ENCODE data around the gene HLA-C. TPM values are rescaled to one million over a fixed set of nuclear protein-coding genes. Genes with fewer than 3 reads are reported as not detected.
A peak's percentile ranks its signal among the peaks of the same experiment; 100 is the strongest.

HLA-C gene
- 857 and 893 TPM in 2 replicates for total RNA-seq

DNA sequence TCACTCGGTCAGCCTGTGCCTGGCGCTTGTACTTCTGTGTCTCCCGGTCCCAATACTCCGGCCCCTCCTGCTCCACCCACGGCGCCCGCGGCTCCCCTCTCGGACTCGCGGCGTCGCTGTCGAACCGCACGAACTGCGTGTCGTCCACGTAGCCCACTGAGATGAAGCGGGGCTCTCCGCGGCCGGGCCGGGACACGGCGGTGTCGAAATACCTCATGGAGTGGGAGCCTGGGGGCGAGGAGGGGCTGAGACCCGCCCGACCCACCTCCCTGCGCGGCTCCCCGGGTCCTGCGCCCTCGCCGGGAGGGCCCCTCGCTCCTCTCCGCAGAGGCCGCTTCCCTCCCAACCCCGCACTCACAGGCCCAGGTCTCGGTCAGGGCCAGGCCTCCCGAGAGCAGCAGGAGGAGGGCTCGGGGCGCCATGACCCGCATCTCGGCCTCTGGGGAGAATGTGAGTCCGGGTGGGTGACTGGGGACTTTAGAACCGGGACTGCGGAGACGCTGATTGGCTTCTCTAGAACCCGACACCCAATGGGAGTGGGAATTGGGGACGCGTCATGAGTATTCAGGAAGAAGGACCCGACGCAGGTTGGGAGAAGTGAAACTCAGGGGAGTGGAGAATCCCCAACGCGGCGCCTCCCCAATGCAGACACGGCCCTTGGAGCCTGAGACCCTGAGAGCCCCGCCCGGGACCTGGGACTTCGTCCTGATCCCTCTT is at the start of gene HLA-C:
Gene HLA-C (minus strand): TSS at position 452 of the 717 bp plus-strand sequence. CDS start 21 bp downstream, at position 431.
- peak; percentile 97 for DNase-seq
- Mint-ChIP-seq H3K4me1 (peaks cover 51% of the 10 kb centered on the region), H3K27ac (peak within 1 kb of the TSS; percentile 100), H3K27me3 (peaks cover 9% of the 10 kb centered on the region), H3K36me3 (ENCODE audit: low read depth) (peaks cover 49% of the 10 kb centered on the region), H3K4me3 (peak within 1 kb of the TSS; percentile 98), H3K9me3 (no peaks in the 10 kb centered on the region)
- intact Hi-C loops (cut with micrococcal nuclease): loop anchor here (1.0 to 2.0 kb wide), 4 partner anchors 68 to 113 kb away; partner anchors contain the start of gene TCF19

DNA sequence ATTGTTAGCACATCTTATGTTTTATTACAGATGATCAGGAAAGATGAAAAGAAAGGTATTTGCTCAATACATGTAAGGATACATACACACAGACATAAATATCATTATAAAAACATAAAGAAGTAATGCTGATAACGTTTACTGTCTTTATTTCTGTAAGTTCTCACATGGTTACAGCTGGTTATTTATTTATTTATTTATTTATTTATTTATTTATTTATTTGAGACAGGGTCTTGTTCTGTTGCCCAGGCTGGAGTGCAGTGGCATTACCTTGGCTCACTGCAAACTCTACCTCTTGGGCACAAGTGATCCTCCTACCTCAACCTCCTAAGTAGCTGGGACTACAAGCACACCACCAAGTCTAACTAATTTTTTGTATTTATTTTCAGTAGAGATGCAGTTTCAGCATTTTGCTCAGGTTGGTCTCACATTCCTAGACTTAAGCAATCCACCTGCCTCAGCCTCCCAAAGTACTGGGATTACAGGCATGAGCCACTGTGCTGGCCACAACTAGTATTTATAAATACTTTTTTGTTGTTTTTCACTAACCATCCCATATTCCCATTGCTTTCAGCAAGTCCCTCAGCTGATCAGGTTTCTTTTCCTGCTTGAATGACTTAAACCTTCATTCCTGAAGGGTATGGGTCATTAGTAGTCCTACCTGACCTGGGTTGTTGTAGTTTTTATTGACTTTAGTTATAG is 49.3 kb upstream of the HLA-C start:
- Mint-ChIP-seq H3K9me3 (peaks cover 11% of the 10 kb centered on the region), H3K4me1 (no peaks in the 10 kb centered on the region), H3K36me3 (ENCODE audit: low read depth) (no peaks in the 10 kb centered on the region), H3K4me3 (no peak overlapping the region), H3K27me3 (peaks cover 66% of the 10 kb centered on the region), H3K27ac (no peak overlapping the region)
- intact Hi-C loops (cut with micrococcal nuclease): no loop called here
- no peak for DNase-seq

DNA sequence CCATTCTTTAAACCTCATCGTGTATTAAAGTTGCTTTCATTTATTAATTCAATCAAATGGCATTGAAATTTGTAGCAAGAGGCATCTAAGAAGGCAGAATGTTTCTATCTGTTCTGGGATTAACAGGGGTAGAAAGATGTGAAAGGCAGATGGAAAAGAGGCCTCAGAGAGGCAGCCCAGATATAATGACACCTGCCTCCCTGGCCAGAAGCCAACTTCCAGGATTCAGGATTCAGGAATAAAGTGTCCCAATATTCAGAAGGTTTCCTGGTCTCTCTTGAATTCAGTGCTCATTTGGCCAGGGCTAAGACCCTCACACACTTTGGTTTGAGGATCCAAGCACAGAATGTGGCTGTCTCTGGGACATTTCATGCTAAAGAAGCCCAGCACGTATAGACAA is 45.1 kb upstream of the HLA-C start:
- no peak overlapping the region for H3K4me3 Mint-ChIP-seq
- no peaks in the 10 kb centered on the region for H3K36me3 Mint-ChIP-seq (ENCODE audit: low read depth)
- H3K4me1 Mint-ChIP-seq: no peaks in the 10 kb centered on the region
- DNase-seq: no peak
- intact Hi-C loops (cut with micrococcal nuclease): no loop called here
- H3K27me3 Mint-ChIP-seq: peaks cover 60% of the 10 kb centered on the region
- no peak overlapping the region for H3K27ac Mint-ChIP-seq
- no peaks in the 10 kb centered on the region for H3K9me3 Mint-ChIP-seq

DNA sequence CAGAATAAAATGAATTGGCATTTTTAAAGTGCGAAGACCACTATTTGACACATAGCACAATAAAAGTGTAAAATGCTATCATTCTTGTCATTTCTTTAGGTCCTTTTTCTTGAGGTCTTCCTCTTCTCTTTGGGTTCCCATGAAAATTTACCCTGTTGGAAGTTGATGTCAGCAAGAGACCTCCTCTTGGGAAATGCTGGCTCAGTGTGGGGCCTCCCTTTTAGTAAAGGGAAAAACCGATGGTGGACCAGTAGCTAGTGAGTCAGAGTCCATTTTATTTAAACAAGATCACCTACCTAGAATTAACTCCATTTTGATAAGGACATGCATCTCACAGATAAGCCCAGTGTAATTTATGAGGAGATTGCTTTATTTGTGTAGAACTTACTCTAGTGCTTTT is 37.7 kb upstream of the HLA-C start:
- peak overlapping the region; percentile 42 for H3K4me3 Mint-ChIP-seq
- intact Hi-C loops (cut with micrococcal nuclease): no loop called here

DNA sequence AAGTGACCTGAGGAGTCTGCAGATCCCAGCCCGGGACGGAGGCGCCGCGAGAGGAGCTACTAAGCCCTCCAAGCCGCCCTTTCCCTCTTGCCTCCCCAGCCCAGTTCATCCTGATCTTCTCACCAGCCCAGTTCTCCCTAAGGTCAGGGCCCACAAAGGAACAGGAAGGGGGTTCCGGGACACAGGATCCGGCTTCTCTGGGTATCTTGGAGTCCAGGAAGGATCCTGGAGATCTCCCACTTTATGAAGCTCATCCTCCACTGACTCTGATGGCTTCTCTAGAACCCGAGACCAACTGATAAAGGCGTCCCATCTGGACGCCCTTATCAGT is 36.9 kb upstream of the HLA-C start:
- H3K9me3 Mint-ChIP-seq: no peaks in the 10 kb centered on the region
- DNase-seq: no peak
- intact Hi-C loops (cut with micrococcal nuclease): no loop called here
- H3K27ac Mint-ChIP-seq: no peak overlapping the region
- H3K27me3 Mint-ChIP-seq: peaks cover 41% of the 10 kb centered on the region
- H3K36me3 Mint-ChIP-seq (ENCODE audit: low read depth): no peaks in the 10 kb centered on the region
- H3K4me3 Mint-ChIP-seq: peak overlapping the region; percentile 81
- peaks cover 5% of the 10 kb centered on the region for H3K4me1 Mint-ChIP-seq

More for the DNA sequence above, 37.7 kb upstream of the HLA-C start:
- no peaks in the 10 kb centered on the region for H3K36me3 Mint-ChIP-seq (ENCODE audit: low read depth)
- H3K27me3 Mint-ChIP-seq: peaks cover 46% of the 10 kb centered on the region
- no peak overlapping the region for H3K27ac Mint-ChIP-seq
- DNase-seq: no peak
- H3K9me3 Mint-ChIP-seq: no peaks in the 10 kb centered on the region
- peaks cover 5% of the 10 kb centered on the region for H3K4me1 Mint-ChIP-seq

DNA sequence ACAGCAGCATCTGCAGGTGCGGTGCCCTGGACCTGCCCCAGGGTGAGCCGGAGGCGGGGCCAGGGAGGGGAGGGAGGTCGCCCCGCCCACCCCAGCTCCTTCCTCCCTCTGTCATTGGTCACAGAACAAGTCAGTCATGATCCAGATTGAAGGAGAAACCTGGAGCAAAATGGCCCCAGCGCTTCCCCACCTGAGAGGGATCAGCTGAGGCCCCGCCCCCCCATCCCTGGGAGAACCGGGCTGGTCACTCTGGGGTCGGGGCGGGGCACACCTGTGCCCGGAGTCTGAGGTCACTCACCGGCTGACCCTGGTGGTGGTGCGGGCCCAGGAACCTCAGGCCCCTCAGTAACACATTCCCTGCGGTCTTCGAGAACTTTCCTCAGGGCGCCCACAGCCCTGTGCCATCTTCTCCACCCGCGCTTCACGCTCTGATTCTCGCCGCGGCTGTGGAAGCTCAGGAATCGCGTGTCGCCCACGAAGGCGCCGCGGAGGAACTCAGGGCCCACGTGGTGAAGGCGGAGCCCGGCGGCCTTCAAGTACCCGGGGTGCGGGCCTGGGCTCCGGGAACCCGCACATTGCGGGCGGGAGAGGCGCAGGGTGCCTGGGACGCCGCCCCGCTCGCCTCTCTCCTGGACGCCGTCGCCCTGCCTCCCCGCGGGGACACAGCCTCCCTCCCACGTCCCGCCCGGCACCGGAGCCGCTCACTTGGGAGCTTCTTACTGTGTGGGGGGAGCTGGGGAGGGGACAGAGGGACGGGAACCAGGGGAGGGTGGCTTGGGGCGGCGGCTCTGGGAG is 36.4 kb upstream of the HLA-C start:
- Mint-ChIP-seq H3K4me1 (peaks cover 5% of the 10 kb centered on the region), H3K27ac (no peak overlapping the region), H3K36me3 (ENCODE audit: low read depth) (no peaks in the 10 kb centered on the region), H3K9me3 (no peaks in the 10 kb centered on the region), H3K4me3 (peak overlapping the region; percentile 81), H3K27me3 (peaks cover 43% of the 10 kb centered on the region)
- intact Hi-C loops (cut with micrococcal nuclease): no loop called here
- peak; percentile 77 for DNase-seq

DNA sequence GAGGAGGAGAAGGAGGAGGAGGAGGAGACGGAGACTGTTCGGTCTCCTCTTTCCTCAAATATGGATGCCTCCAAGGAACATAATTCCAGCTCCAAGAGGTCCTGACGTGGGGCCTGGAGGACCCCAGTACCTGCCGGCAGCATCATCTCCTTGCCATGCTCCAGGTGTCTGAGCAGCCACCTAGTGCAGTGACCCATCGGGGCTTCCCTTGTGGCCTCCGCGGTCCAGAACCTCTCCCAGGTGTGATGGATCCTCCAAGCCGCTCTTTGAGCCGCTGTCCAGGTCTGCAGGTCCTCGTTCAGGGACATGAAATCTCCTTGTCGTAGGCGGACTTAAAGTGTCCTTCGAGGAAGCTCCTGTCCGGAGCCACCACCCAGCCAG is 35.8 kb upstream of the HLA-C start:
- Mint-ChIP-seq H3K27me3 (peaks cover 42% of the 10 kb centered on the region), H3K27ac (no peak overlapping the region)
- intact Hi-C loops (cut with micrococcal nuclease): no loop called here

DNA sequence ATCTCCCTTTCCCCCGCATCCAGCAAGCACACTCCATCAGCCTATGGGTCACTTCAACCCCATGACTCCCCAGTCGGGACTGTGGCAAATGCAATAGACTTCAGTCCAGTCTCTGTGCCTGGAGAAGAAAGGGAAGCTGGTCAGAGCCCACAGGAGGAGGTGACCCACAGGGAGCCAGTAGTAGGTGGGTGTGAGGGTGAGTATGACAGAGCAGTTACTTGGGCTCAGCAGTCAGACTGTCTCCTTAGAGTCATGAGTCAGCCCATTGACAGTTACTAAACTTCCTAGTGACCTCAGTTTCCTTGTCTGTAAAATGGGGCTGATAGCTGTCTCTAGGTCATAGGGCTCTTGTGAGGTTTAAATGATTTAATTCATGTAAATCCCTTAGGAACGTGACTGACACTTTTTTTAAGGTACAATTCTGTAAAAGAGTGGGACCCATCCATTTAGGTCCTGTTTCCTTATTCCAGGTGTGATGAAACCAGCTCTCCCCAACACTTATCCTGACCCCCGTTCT is 33.9 kb upstream of the HLA-C start:
- H3K27me3 Mint-ChIP-seq: peaks cover 44% of the 10 kb centered on the region
- no peaks in the 10 kb centered on the region for H3K9me3 Mint-ChIP-seq
- H3K4me1 Mint-ChIP-seq: peaks cover 5% of the 10 kb centered on the region
- H3K27ac Mint-ChIP-seq: no peak overlapping the region
- no peaks in the 10 kb centered on the region for H3K36me3 Mint-ChIP-seq (ENCODE audit: low read depth)
- intact Hi-C loops (cut with micrococcal nuclease): no loop called here
- no peak for DNase-seq
- H3K4me3 Mint-ChIP-seq: no peak overlapping the region

More for the DNA sequence above, 35.8 kb upstream of the HLA-C start:
- no peak for DNase-seq
- Mint-ChIP-seq H3K9me3 (no peaks in the 10 kb centered on the region), H3K4me1 (peaks cover 5% of the 10 kb centered on the region), H3K4me3 (no peak overlapping the region), H3K36me3 (ENCODE audit: low read depth) (no peaks in the 10 kb centered on the region)

DNA sequence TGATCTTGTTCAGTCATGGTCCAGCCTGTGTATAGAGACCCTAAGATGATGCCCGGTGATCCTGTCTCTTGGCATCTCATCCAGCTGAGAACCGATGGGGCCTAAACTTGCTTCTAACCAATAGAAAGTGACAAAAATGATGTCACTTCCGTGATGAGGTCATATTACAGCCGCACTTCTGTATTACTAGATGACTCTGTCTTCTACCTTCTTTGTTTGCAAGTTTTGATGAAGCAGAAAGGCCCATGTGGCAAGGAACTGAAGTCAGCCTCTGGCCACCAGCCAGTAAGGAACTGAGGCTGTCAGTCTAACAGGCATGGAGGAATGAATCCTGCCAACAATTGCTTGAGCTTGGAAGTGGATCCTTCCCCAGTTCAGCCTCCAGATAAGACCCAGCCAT is 32.8 kb upstream of the HLA-C start:
- peaks cover 41% of the 10 kb centered on the region for H3K27me3 Mint-ChIP-seq
- no peak overlapping the region for H3K27ac Mint-ChIP-seq
- peaks cover 5% of the 10 kb centered on the region for H3K4me1 Mint-ChIP-seq
- intact Hi-C loops (cut with micrococcal nuclease): no loop called here
- no peak for DNase-seq
- no peaks in the 10 kb centered on the region for H3K36me3 Mint-ChIP-seq (ENCODE audit: low read depth)
- H3K9me3 Mint-ChIP-seq: no peaks in the 10 kb centered on the region
- H3K4me3 Mint-ChIP-seq: no peak overlapping the region

DNA sequence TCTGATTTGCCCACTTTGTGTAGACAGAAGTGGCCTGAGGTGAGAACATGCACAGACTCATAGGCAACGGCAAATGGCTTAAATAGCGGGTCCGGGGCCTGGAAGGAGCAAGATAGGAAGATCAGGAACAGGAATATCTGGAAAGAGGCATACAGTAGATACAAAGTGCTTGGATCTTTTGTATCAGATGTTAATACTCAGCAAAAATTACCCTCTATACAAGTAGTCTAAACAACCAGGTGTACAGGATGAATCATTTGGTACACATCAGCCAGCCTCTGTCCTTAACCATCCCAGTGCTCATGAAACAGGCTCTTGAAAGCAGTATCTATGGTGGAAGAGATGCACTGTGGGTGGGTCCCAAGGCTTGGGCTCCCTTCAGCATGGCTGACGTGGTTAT is 28.9 kb upstream of the HLA-C start:
- Mint-ChIP-seq H3K27me3 (peaks cover 51% of the 10 kb centered on the region), H3K4me1 (peaks cover 3% of the 10 kb centered on the region), H3K4me3 (no peak overlapping the region), H3K9me3 (peaks cover 6% of the 10 kb centered on the region), H3K27ac (no peak overlapping the region), H3K36me3 (ENCODE audit: low read depth) (no peaks in the 10 kb centered on the region)
- intact Hi-C loops (cut with micrococcal nuclease): no loop called here
- no peak for DNase-seq

DNA sequence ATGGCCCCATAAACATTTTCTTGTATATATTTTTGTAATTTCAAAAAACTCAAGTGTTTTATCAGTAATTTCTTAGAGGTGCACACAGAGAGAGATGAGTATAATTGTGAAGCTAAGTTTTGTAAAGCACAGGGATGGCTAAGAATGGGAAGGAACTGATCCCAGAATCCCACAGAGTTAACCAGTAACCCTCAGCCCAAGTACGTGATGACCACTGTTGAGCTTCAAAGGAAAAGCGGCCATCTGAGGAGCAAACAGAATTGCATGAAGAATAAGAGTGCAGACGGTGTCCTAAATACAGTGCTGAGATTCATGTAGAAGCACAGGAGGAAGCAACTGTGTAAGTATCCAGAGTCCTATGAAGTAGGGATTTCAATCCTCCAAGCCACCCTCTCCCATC is 28.1 kb upstream of the HLA-C start:
- peaks cover 6% of the 10 kb centered on the region for H3K9me3 Mint-ChIP-seq
- no peaks in the 10 kb centered on the region for H3K4me1 Mint-ChIP-seq

DNA sequence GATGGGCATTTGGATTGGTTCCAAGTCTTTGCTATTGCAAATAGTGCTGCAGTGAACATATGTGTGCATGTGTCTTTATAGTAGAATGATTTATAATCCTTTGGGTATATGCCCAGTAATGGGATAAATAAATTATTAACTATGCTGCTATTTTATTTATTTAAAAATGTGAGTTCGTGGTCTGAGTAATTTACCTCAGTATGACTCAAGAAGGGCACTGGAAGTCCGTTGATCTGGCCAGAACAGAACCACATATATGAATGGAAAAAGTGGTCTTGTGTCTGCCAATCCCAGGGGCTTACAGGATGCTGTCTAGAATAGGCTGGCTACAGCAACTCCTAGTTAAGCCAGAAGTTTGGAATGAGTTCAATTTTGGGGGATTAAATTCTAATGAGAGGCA is 27.6 kb upstream of the HLA-C start:
- intact Hi-C loops (cut with micrococcal nuclease): no loop called here
- peaks cover 58% of the 10 kb centered on the region for H3K27me3 Mint-ChIP-seq
- no peaks in the 10 kb centered on the region for H3K4me1 Mint-ChIP-seq
- no peak for DNase-seq
- peaks cover 6% of the 10 kb centered on the region for H3K9me3 Mint-ChIP-seq
- no peak overlapping the region for H3K4me3 Mint-ChIP-seq
- no peaks in the 10 kb centered on the region for H3K36me3 Mint-ChIP-seq (ENCODE audit: low read depth)
- H3K27ac Mint-ChIP-seq: no peak overlapping the region

More for the DNA sequence above, 28.1 kb upstream of the HLA-C start:
- DNase-seq: no peak
- Mint-ChIP-seq H3K27ac (no peak overlapping the region), H3K4me3 (no peak overlapping the region), H3K27me3 (peaks cover 54% of the 10 kb centered on the region), H3K36me3 (ENCODE audit: low read depth) (no peaks in the 10 kb centered on the region)
- intact Hi-C loops (cut with micrococcal nuclease): no loop called here

DNA sequence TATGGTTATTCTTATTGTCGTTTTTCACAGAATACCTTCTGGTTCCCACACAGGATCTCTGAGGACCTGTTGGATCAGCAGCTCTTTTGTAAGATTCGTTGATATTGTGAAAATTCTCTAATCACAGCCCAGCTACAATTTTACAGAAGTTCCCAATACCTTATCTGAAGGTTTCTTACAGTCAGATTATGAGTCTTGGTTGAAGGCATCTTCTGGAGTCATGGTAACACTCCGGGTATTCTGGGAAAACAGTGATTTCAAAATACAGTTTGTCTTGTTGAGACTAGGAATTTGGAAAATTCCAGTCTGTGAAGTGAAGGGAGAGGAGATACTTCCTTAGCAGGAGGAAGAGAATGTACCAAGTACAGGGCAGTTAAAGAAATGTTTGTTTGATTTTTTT is 22.2 kb upstream of the HLA-C start:
- no peak for DNase-seq
- intact Hi-C loops (cut with micrococcal nuclease): no loop called here
- Mint-ChIP-seq H3K27ac (no peak overlapping the region), H3K4me3 (no peak overlapping the region), H3K4me1 (peaks cover 3% of the 10 kb centered on the region), H3K27me3 (peaks cover 44% of the 10 kb centered on the region), H3K9me3 (peaks cover 6% of the 10 kb centered on the region), H3K36me3 (ENCODE audit: low read depth) (no peaks in the 10 kb centered on the region)

DNA sequence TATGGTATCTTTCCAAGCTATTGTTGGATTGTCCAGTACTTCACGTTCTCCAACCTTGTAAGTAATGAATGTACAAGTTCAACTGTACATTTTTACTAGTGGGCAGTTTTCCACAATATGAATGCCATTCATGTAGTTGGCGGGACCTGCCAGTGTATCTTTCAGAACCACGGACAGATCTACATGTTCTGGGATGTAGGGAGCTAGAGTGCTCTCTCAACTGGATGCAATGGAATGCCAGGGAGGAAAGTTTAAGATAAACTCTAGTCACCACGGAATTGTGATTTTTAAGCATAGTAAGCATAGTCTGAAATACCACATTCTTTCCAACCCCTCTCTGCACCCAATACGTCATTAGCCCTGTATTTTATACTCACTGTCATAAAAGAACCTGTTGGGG is 21.5 kb upstream of the HLA-C start:
- Mint-ChIP-seq H3K36me3 (ENCODE audit: low read depth) (no peaks in the 10 kb centered on the region), H3K27ac (no peak overlapping the region), H3K27me3 (peaks cover 40% of the 10 kb centered on the region), H3K4me1 (peaks cover 5% of the 10 kb centered on the region), H3K4me3 (no peak overlapping the region), H3K9me3 (peaks cover 6% of the 10 kb centered on the region)
- intact Hi-C loops (cut with micrococcal nuclease): no loop called here
- DNase-seq: no peak

Measured in activated CD4-positive, alpha-beta T cell treated with anti-CD3 and anti-CD28 coated beads, Interleukin-2, amount 10 ng/mL, durations not matched to agents 24 days and 14 days (primary cell).